Heart left ventricle (tissue), 13 donors: ENCODE results near the gene GALNT18.

Source experiments
- CTCF ChIP-seq, 12 donors: fragments of 200-600 bp; sonication (generic) in 4 of 12; IDR thresholded peaks; one replicate each; pipeline versions ENCODE4 v1.5.0 to v1.8.0; 2018 to 2022; ENCODE audit warnings: antibody characterized with exemption in 12 of 12, mild to moderate bottlenecking in 5 of 12
- POLR2A ChIP-seq, 2 donors: fragments of 450-650 bp; IDR thresholded peaks; one replicate each; pipeline ENCODE4 v1.6.1; 2017; ENCODE audit warnings: antibody characterized with exemption in 2 of 2, mild to moderate bottlenecking in 2 of 2, moderate library complexity in 2 of 2
- donor health status: ischemic (EF 13 %, LVEDD 7.1; RV severe dilation, severe dysfunction).
- donor health status: DM: no; HTN: yes; CAD: no.
- donor health status: DM: no; HTN: no; CAD: no.
- donor health status: ischemic (EF 25% LVEDD 6.9; RV normal size, moderate dysfunction).
- donor health status: ischemic (EF 25% LVEDD 5.7; RV mildly dilated, moderate dysfunction).
- donor health status: ischemic (EF 35%, LVEDD 5.7; RV mildly dilated, moderate dysfunction).
- donor health status: nonischemic (EF 11% LVEDD 7.7; RV severe dilation, severe dysfunction).
- donor health status: DM: yes; HTN: yes; CAD: no.
- donor health status: PGD.
- donor health status: ischemic (EF 29% LVEDD 5.4; RV normal size, mild dysfunction).
- donor health status: nonischemic (EF 23%, LVEDD 6.1; RV moderate dilation, normal function).

GRCh38 chr11:11416917-11417316 lies 204.9 kb downstream of the GALNT18 start:
- TF ChIP-seq CTCF (IDR thresholded peaks at IDR 0.05) (no peak), POLR2A (IDR thresholded peaks at IDR 0.05) (no peak)
